Upper lobe of left lung (tissue), 4 donors: ENCODE results near the gene C1QL1.

ENCODE experiments used
- EP300 ChIP-seq, 4 donors: sonication (generic); formaldehyde crosslinking; IDR thresholded peaks; one replicate each; pipeline ENCODE4 v1.5.1; 2017; ENCODE audit warnings: antibody characterized with exemption in 4 of 4, control low read depth in 2 of 4
- POLR2A ChIP-seq, 4 donors: fragments of 450-650 bp; IDR thresholded peaks; one replicate each; pipeline ENCODE4 v1.5.1; 2016 to 2017; ENCODE audit warnings: antibody characterized with exemption in 4 of 4, mild to moderate bottlenecking in 2 of 4
- TF ChIP-seq, protein P1 (sequence below), 6 experiments: fragments of 450-650 bp in 4 of 6; fragments of 200-600 bp in 2 of 6; sonication (generic) in 2 of 6; IDR thresholded peaks; one replicate each; pipeline ENCODE4 v1.5.1; 2016 to 2019; ENCODE audit warnings: antibody characterized with exemption in 6 of 6

GRCh38 chr17:44976206-44976605 is 8.1 kb upstream of the C1QL1 start:
- TF ChIP-seq, protein P1, sequence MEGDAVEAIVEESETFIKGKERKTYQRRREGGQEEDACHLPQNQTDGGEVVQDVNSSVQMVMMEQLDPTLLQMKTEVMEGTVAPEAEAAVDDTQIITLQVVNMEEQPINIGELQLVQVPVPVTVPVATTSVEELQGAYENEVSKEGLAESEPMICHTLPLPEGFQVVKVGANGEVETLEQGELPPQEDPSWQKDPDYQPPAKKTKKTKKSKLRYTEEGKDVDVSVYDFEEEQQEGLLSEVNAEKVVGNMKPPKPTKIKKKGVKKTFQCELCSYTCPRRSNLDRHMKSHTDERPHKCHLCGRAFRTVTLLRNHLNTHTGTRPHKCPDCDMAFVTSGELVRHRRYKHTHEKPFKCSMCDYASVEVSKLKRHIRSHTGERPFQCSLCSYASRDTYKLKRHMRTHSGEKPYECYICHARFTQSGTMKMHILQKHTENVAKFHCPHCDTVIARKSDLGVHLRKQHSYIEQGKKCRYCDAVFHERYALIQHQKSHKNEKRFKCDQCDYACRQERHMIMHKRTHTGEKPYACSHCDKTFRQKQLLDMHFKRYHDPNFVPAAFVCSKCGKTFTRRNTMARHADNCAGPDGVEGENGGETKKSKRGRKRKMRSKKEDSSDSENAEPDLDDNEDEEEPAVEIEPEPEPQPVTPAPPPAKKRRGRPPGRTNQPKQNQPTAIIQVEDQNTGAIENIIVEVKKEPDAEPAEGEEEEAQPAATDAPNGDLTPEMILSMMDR (IDR thresholded peaks at IDR 0.05) = no peak
- TF ChIP-seq POLR2A (IDR thresholded peaks at IDR 0.05) (no peak), EP300 (IDR thresholded peaks at IDR 0.05) (no peak)
